HepG2 (cell line): ENCODE measurements around the gene SRF.

Experiments used
- CBFB ChIP-seq: sonication (generic); formaldehyde crosslinking; IDR thresholded peaks from 2 replicates; pipeline ENCODE4 v1.4.0; 2020; ENCODE audit warnings: missing genetic modification reagents
- CEBPG ChIP-seq: IDR thresholded peaks from 2 replicates; pipeline ENCODE4 v1.6.1; 2016
- KAT8 ChIP-seq: IDR thresholded peaks from 2 replicates; pipeline ENCODE4 v1.6.1; 2016; ENCODE audit warnings: missing genetic modification reagents, missing compliant biosample characterization
- MYC ChIP-seq: sonication (generic); formaldehyde crosslinking; IDR thresholded peaks from 2 replicates; pipeline ENCODE4 v1.9.0; 2021; ENCODE audit warnings: missing genetic modification reagents, borderline replicate concordance
- RBM22 ChIP-seq: fragments of 200-400 bp; formaldehyde crosslinking; optimal IDR thresholded peaks from 2 replicates; pipeline ENCODE3; 2017; ENCODE audit warnings: mild to moderate bottlenecking, low read length, moderate library complexity
- ZBTB20 ChIP-seq: sonication (generic); formaldehyde crosslinking; IDR thresholded peaks from 2 replicates; pipeline ENCODE4 v1.8.1; 2023; ENCODE audit warnings: missing genetic modification reagents, low read depth, mild to moderate bottlenecking, borderline replicate concordance
- ZNF792 ChIP-seq: IDR thresholded peaks from 2 replicates; pipeline ENCODE4 v1.6.1; 2016
- ZZZ3 ChIP-seq: sonication (generic); formaldehyde crosslinking; IDR thresholded peaks from 2 replicates; pipeline ENCODE4 v1.4.0; 2020; ENCODE audit warnings: missing genetic modification reagents, mild to moderate bottlenecking, borderline replicate concordance
- TF ChIP-seq, protein P1 (sequence below): sonication (generic); formaldehyde crosslinking; IDR thresholded peaks from 2 replicates; pipeline ENCODE4 v1.5.0; 2020; ENCODE audit warnings: mild to moderate bottlenecking, missing genetic modification reagents, moderate library complexity
- TF ChIP-seq, protein P2 (sequence below): sonication (generic); formaldehyde crosslinking; IDR thresholded peaks from 2 replicates; pipeline ENCODE4 v1.4.0; 2020; ENCODE audit warnings: low read depth, mild to moderate bottlenecking, missing genetic modification reagents
- TF ChIP-seq, protein P3 (sequence below): sonication (generic); formaldehyde crosslinking; IDR thresholded peaks from 2 replicates; pipeline ENCODE4 v1.8.1; 2023; ENCODE audit warnings: missing genetic modification reagents, inconsistent platforms, borderline replicate concordance
- TF ChIP-seq, protein P4 (sequence below): sonication (generic); formaldehyde crosslinking; IDR thresholded peaks from 2 replicates; pipeline ENCODE4 v1.4.0; 2020; ENCODE audit warnings: missing genetic modification reagents, mild to moderate bottlenecking, borderline replicate concordance

DNA sequence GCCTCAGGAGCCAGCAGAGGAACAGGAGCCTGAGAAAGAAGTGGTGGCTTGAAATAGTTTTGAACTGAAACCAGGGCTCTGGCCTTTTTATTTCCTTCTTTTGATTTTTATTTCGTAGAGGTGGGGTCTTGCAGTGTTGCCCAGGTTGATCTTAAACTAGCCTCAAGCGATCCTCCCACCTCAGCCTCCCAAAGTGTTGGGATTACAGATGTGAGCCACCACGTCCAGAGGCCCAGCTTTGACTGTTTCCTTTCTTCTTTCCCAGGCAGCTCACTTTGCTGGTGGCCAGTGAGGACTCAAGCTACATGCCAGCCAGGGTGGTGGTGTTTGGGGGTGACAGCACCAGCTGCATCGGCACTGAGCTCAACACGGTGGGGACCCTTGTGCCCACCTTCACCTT is 31.4 kb downstream of the SRF start:
- no peak for TF ChIP-seq ZBTB20
- TF ChIP-seq, protein P1, sequence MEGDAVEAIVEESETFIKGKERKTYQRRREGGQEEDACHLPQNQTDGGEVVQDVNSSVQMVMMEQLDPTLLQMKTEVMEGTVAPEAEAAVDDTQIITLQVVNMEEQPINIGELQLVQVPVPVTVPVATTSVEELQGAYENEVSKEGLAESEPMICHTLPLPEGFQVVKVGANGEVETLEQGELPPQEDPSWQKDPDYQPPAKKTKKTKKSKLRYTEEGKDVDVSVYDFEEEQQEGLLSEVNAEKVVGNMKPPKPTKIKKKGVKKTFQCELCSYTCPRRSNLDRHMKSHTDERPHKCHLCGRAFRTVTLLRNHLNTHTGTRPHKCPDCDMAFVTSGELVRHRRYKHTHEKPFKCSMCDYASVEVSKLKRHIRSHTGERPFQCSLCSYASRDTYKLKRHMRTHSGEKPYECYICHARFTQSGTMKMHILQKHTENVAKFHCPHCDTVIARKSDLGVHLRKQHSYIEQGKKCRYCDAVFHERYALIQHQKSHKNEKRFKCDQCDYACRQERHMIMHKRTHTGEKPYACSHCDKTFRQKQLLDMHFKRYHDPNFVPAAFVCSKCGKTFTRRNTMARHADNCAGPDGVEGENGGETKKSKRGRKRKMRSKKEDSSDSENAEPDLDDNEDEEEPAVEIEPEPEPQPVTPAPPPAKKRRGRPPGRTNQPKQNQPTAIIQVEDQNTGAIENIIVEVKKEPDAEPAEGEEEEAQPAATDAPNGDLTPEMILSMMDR (CRISPR knock-in tag) = no peak
- TF ChIP-seq MYC (CRISPR knock-in tag) = no peak
- no peak for TF ChIP-seq CBFB
- no peak for TF ChIP-seq ZZZ3 (CRISPR knock-in tag)
- TF ChIP-seq, protein P2, sequence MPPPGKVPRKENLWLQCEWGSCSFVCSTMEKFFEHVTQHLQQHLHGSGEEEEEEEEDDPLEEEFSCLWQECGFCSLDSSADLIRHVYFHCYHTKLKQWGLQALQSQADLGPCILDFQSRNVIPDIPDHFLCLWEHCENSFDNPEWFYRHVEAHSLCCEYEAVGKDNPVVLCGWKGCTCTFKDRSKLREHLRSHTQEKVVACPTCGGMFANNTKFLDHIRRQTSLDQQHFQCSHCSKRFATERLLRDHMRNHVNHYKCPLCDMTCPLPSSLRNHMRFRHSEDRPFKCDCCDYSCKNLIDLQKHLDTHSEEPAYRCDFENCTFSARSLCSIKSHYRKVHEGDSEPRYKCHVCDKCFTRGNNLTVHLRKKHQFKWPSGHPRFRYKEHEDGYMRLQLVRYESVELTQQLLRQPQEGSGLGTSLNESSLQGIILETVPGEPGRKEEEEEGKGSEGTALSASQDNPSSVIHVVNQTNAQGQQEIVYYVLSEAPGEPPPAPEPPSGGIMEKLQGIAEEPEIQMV = no peak
- TF ChIP-seq, protein P3, sequence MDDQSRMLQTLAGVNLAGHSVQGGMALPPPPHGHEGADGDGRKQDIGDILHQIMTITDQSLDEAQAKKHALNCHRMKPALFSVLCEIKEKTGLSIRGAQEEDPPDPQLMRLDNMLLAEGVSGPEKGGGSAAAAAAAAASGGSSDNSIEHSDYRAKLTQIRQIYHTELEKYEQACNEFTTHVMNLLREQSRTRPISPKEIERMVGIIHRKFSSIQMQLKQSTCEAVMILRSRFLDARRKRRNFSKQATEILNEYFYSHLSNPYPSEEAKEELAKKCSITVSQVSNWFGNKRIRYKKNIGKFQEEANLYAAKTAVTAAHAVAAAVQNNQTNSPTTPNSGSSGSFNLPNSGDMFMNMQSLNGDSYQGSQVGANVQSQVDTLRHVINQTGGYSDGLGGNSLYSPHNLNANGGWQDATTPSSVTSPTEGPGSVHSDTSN (CRISPR knock-in tag) = no peak
- no peak for TF ChIP-seq RBM22
- no peak for TF ChIP-seq ZNF792 (CRISPR knock-in tag)
- TF ChIP-seq, protein P4, sequence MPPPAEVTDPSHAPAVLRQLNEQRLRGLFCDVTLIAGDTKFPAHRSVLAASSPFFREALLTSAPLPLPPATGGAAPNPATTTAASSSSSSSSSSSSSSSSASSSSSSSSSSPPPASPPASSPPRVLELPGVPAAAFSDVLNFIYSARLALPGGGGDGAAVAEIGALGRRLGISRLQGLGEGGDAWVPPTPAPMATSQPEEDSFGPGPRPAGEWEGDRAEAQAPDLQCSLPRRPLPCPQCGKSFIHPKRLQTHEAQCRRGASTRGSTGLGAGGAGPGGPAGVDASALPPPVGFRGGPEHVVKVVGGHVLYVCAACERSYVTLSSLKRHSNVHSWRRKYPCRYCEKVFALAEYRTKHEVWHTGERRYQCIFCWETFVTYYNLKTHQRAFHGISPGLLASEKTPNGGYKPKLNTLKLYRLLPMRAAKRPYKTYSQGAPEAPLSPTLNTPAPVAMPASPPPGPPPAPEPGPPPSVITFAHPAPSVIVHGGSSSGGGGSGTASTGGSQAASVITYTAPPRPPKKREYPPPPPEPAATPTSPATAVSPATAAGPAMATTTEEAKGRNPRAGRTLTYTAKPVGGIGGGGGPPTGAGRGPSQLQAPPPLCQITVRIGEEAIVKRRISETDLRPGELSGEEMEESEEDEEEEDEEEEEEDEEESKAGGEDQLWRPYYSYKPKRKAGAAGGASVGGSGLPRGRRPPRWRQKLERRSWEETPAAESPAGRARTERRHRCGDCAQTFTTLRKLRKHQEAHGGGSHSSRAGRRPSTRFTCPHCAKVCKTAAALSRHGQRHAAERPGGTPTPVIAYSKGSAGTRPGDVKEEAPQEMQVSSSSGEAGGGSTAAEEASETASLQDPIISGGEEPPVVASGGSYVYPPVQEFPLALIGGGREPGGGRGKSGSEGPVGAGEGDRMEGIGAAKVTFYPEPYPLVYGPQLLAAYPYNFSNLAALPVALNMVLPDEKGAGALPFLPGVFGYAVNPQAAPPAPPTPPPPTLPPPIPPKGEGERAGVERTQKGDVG (CRISPR knock-in tag) = no peak
- TF ChIP-seq KAT8 (CRISPR knock-in tag) = no peak
- no peak for TF ChIP-seq CEBPG (CRISPR knock-in tag)
